ENCODE results near the gene UBE2J2. TPM values are rescaled to one million over a fixed set of nuclear protein-coding genes. Genes with fewer than 3 reads are reported as not detected.

Gene UBE2J2
- total RNA-seq, 1 experiment from 2014 or later = 83.4 TPM

- Histone ChIP-seq H2BK5ac (ENCODE audit: insufficient read length, low read length) (no peak overlapping the region), H3K9me3 (ENCODE audit: control insufficient read depth, low read depth, low read length) (no peaks in the 10 kb centered on the region), H3K79me2 (ENCODE audit: insufficient read depth, low read length) (no peaks in the 10 kb centered on the region), H2BK20ac (ENCODE audit: low read depth, low read length, poor library complexity, severe bottlenecking) (no peak overlapping the region), H3K18ac (ENCODE audit: insufficient read length, low read depth, low read length) (no peak overlapping the region), H3K4me2 (ENCODE audit: insufficient read depth, insufficient read length, low read length) (no peak overlapping the region), H3K27me3 (ENCODE audit: insufficient read depth, low read length) (no peaks in the 10 kb centered on the region), H3K23ac (ENCODE audit: insufficient read length, low read depth, low read length) (no peak overlapping the region), H2AK5ac (ENCODE audit: insufficient read length, low read length) (no peak overlapping the region), H2BK15ac (ENCODE audit: low read depth, low read length) (no peak overlapping the region), H2AFZ (ENCODE audit: low read length) (no peak overlapping the region), H3K23me2 (ENCODE audit: insufficient read length, low read depth, low read length, poor library complexity, severe bottlenecking) (no peaks in the 10 kb centered on the region), H3K4me1 (ENCODE audit: insufficient read depth, low read length) (no peaks in the 10 kb centered on the region), H4K20me1 (ENCODE audit: control insufficient read depth, insufficient read depth, insufficient read length) (no peaks in the 10 kb centered on the region), H4K5ac (ENCODE audit: insufficient read length, low read depth, low read length) (no peak overlapping the region), H3K14ac (ENCODE audit: insufficient read depth, low read length) (no peak overlapping the region), H3K27ac (ENCODE audit: insufficient read length, low read depth, low read length) (no peak overlapping the region), H3K79me1 (ENCODE audit: insufficient read depth, low read depth, low read length, poor library complexity, severe bottlenecking) (no peaks in the 10 kb centered on the region), H4K91ac (ENCODE audit: insufficient read length, low read depth, low read length) (no peak overlapping the region), H3K9ac (ENCODE audit: extremely low read depth, insufficient read length, low read length) (no peak overlapping the region), H3T11ph (ENCODE audit: low read length) (no peak overlapping the region), H2BK12ac (ENCODE audit: insufficient read length, low read depth, low read length) (no peak overlapping the region), H3K56ac (ENCODE audit: insufficient read length, low read depth, low read length) (no peak overlapping the region), H4K8ac (replicated peaks; ENCODE audit: insufficient read length, low read depth, low read length) (no peak overlapping the region), H3K4ac (ENCODE audit: low read depth, low read length) (no peak overlapping the region), H2BK120ac (ENCODE audit: low read depth, low read length, poor library complexity, severe bottlenecking) (no peak overlapping the region)
- no peak for TF ChIP-seq CTCF (conservative IDR thresholded peaks at IDR 0.05)
- Mint-ChIP-seq H3K27me3 (ENCODE audit: low read depth) (peaks cover 4% of the 10 kb centered on the region), H3K27ac (no peak overlapping the region), H3K9me3 (peaks cover 2 to 10% of the 10 kb centered on the region in 2 experiments; a peak in 3 of 5 replicates), H3K4me1 (peaks cover 0 to 7% of the 10 kb centered on the region in 2 experiments; a peak in 1 of 4 replicates), H3K36me3 (ENCODE audit: insufficient read depth in 1 of 3, low read depth in 3 of 3) (no peaks in the 10 kb centered on the region), H3K4me3 (no peak overlapping the region)
- peak; percentile 33 for DNase-seq
- WGBS (ENCODE audit: extremely low coverage, insufficient read length, low lambda C conversion rate) = no CpG with 5 or more reads among the region's 37 CpGs
Observed at GRCh38 chr1:1285611-1286311, 12.1 kb upstream of the UBE2J2 start.

Data from H9 (cell line).